Kidney (tissue), 14 donors: ENCODE data around the gene RIN3. TPM values are rescaled to one million over a fixed set of nuclear protein-coding genes. Genes with fewer than 3 reads are reported as not detected.
A peak's percentile ranks its signal among the peaks of the same experiment; 100 is the strongest.

Experiments
- DNase-seq, 5 donors: peaks; one replicate each; pipeline ENCODE4 v3.0.0-alpha.2; 2013 to 2020
- FAIRE-seq: peaks from 2 replicates; lab custom pipeline; 2012; peaks lifted over from hg19 to GRCh38; lab: Jason Lieb, UNC
- H3K27ac ChIP-seq, 2 donors: one replicate each; pipeline ENCODE4 v1.7.0; 2013; ENCODE audit warnings: low read depth in 2 of 2, low read length in 2 of 2, inconsistent platforms in 1 of 2
- H3K27me3 ChIP-seq: one replicate; pipeline ENCODE4 v1.7.1; 2013; ENCODE audit warnings: low read length, inconsistent platforms; ENCODE audit not compliant: control insufficient read depth, insufficient read depth
- H3K36me3 ChIP-seq, 3 donors: one replicate each; pipeline versions ENCODE4 v1.7.0 to v1.7.1; 2013; ENCODE audit warnings: low read length in 3 of 3, control low read depth in 1 of 3, inconsistent platforms in 1 of 3; ENCODE audit not compliant: insufficient read depth in 3 of 3, control insufficient read depth in 2 of 3
- H3K4me1 ChIP-seq, 3 donors: one replicate each; pipeline versions ENCODE4 v1.7.0 to v1.7.1; 2013; ENCODE audit warnings: low read length in 3 of 3, inconsistent platforms in 1 of 3, low read depth in 1 of 3; ENCODE audit not compliant: control insufficient read depth in 2 of 3, insufficient read depth in 2 of 3
- H3K4me3 ChIP-seq, 3 donors: one replicate each; pipeline versions ENCODE4 v1.7.0 to v1.8.1; 2013; ENCODE audit warnings: low read length in 3 of 3, control low read depth in 1 of 3, inconsistent platforms in 1 of 3
- H3K9ac ChIP-seq, 3 donors: one replicate each; pipeline versions ENCODE4 v1.7.0 to v1.7.1; 2013; ENCODE audit warnings: low read length in 3 of 3, control low read depth in 1 of 3, inconsistent platforms in 1 of 3
- H3K9me3 ChIP-seq, 3 donors: one replicate each; pipeline versions ENCODE4 v1.7.0 to v1.7.1; 2013; ENCODE audit warnings: low read length in 3 of 3, control low read depth in 1 of 3, inconsistent platforms in 1 of 3; ENCODE audit not compliant: control insufficient read depth in 2 of 3, insufficient read depth in 1 of 3
- CTCF ChIP-seq: IDR thresholded peaks from 3 replicates; pipeline ENCODE4 v1.5.1; 2012; ENCODE audit warnings: mild to moderate bottlenecking, moderate library complexity, borderline replicate concordance; ENCODE audit not compliant: insufficient read depth; ENCODE audit errors: extremely low read depth
- intact Hi-C: fragments of 100-400 bp; cut with DNase I; formaldehyde crosslinking; loops from one replicate; pipeline ENCODE4 v1.11.1; 2022
- polyA plus RNA-seq: library from polyadenylated mRNA; stranded (reverse); fragments of 350-450 nt; fragmentation: Illumina TruSeq; extraction: RNeasy Lipid Tissue Mini Kit (QIAGEN cat#74804); gene quantifications from one replicate; pipeline ENCODE4 v1.2.3, GENCODE V29; 2014; ENCODE audit warnings: low read depth, low replicate concordance; ENCODE audit not compliant: insufficient read depth
- total RNA-seq: library from RNA; stranded (reverse); fragmentation: NEBNext Ultra II Directional; extraction: Animal tissue kit (Norgen Biotek cat#: 25700); gene quantifications from one replicate; pipeline ENCODE4 v1.2.1, GENCODE V29; 2021
- donor health status: control.
- donor health status: control.
- donor health status: control.
- donor health status: control.
- donor health status: control.
- donor health status: DM: yes; HTN: yes; CAD: no.
- donor health status: Normal renal cell carcinoma (clear cell type).

The RIN3 gene
- total and polyA plus RNA-seq, 2 donors from 2014 or later, result 7.1 to 30.4 TPM

GRCh38 chr14:92650581-92651105 lies 137.1 kb downstream of the RIN3 start:
- Histone ChIP-seq H3K27ac (peak overlapping the region in 1 of 2 donors; percentile 17), H3K4me1 (peaks cover 0 to 3% (median 0%) of the 10 kb centered on the region in 3 donors), H3K27me3 (no peaks in the 10 kb centered on the region), H3K4me3 (no peak overlapping the region), H3K9me3 (no peaks in the 10 kb centered on the region), H3K9ac (no peak overlapping the region), H3K36me3 (no peaks in the 10 kb centered on the region)
- intact Hi-C loops, result no loop called here
- DNase-seq, result peak in 1 of 5 donors; percentile 62
- no peak for TF ChIP-seq CTCF
- no peak for FAIRE-seq

GRCh38 chr14:92651106-92651757 lies 137.7 kb downstream of the RIN3 start:
- TF ChIP-seq CTCF, result no peak
- no peak overlapping the region for H3K9ac ChIP-seq
- no peaks in the 10 kb centered on the region for H3K36me3 ChIP-seq
- H3K4me1 ChIP-seq, result peaks cover 0 to under 1% (median 0%) of the 10 kb centered on the region in 3 donors
- FAIRE-seq (no peak), DNase-seq (peak; percentile 18 to 74 (median 23))
- H3K9me3 ChIP-seq, result no peaks in the 10 kb centered on the region
- H3K27me3 ChIP-seq, result no peaks in the 10 kb centered on the region
- peak overlapping the region in 1 of 2 donors; percentile 17 for H3K27ac ChIP-seq
- no peak overlapping the region for H3K4me3 ChIP-seq
- intact Hi-C loops, result no loop called here

- Histone ChIP-seq H3K27me3 (no peaks in the 10 kb centered on the region), H3K9me3 (no peaks in the 10 kb centered on the region), H3K36me3 (no peaks in the 10 kb centered on the region), H3K4me1 (no peaks in the 10 kb centered on the region), H3K27ac (no peak overlapping the region), H3K9ac (no peak overlapping the region), H3K4me3 (no peak overlapping the region)
- intact Hi-C loops, result no loop called here
- DNase-seq (peak in 4 of 5 donors; percentile 20 to 87 (median 36)), FAIRE-seq (no peak)
- no peak for TF ChIP-seq CTCF
Observed at GRCh38 chr14:92651758-92652406, 138.3 kb downstream of the RIN3 start.
